ENCODE data around the gene ALDOB. TPM values are rescaled to one million over a fixed set of nuclear protein-coding genes. Genes with fewer than 3 reads are reported as not detected.
A peak's percentile ranks its signal among the peaks of the same experiment; 100 is the strongest.

The ALDOB gene
- total and polyA plus RNA-seq, 4 donors: 527 to 2,132 (median 1,808) TPM

- no peaks in the 10 kb centered on the region for H3K27me3 ChIP-seq (ENCODE audit: control insufficient read depth in 4 of 4, insufficient read depth in 4 of 4, low read length in 3 of 4)
- H3K9me3 ChIP-seq (ENCODE audit: control insufficient read depth in 4 of 4, low read length in 3 of 4): no peaks in the 10 kb centered on the region
- peaks cover 4 to 22% (median 19%) of the 10 kb centered on the region in 4 donors for H3K36me3 ChIP-seq (ENCODE audit: control insufficient read depth in 4 of 4, insufficient read depth in 3 of 4, low read depth in 1 of 4, low read length in 3 of 4)
- H3K27ac ChIP-seq (ENCODE audit: low read depth in 1 of 2, low read length in 2 of 2): peak overlapping the region; percentile 93 to 96
- DNase-seq (ENCODE audit: low spot score): no peak
- H3K9ac ChIP-seq (ENCODE audit: low read depth in 1 of 2, low read length in 2 of 2): peak overlapping the region; percentile 94 to 99
- 5% methylated on average over 4 of the region's 4 CpGs for WGBS
- H3K4me3 ChIP-seq (ENCODE audit: low read depth in 1 of 3, low read length in 3 of 3): peak overlapping the region; percentile 83 to 94 (median 90)
- TF ChIP-seq ZBTB33 (IDR thresholded peaks at IDR 0.05) (no peak), MAX (IDR thresholded peaks at IDR 0.05) (no peak), REST (IDR thresholded peaks at IDR 0.05) (no peak), FOXA2 (IDR thresholded peaks at IDR 0.05) (no peak), SP1 (IDR thresholded peaks at IDR 0.05) (no peak), EGR1 (IDR thresholded peaks at IDR 0.05; ENCODE audit: low read depth in 2 of 2) (no peak), JUND (IDR thresholded peaks at IDR 0.05) (no peak), HNF4A (conservative IDR thresholded peaks at IDR 0.05) (no peak), TAF1 (conservative IDR thresholded peaks at IDR 0.05) (no peak), RAD21 (IDR thresholded peaks at IDR 0.05) (no peak), NR2F2 (IDR thresholded peaks at IDR 0.05) (no peak), ATF3 (IDR thresholded peaks at IDR 0.05) (no peak), YY1 (IDR thresholded peaks at IDR 0.05) (no peak), RXRA (IDR thresholded peaks at IDR 0.05) (no peak), CTCF (IDR thresholded peaks at IDR 0.05; ENCODE audit: low read depth, low read length, missing input control) (no peak), GABPA (IDR thresholded peaks at IDR 0.05 in 1 of 2, conservative IDR thresholded peaks at IDR 0.05 in 1 of 2) (no peak), FOXA1 (IDR thresholded peaks at IDR 0.05) (no peak), HNF4G (IDR thresholded peaks at IDR 0.05) (no peak)
- peaks cover 6 to 40% (median 20%) of the 10 kb centered on the region in 4 donors for H3K4me1 ChIP-seq (ENCODE audit: control insufficient read depth in 4 of 4, insufficient read depth in 4 of 4, low read length in 3 of 4)
Observed at GRCh38 chr9:101397746-101398067, 37.9 kb downstream of the ALDOB start.
